NCI-H2196 treated with DMSO at 0.1 percent for 48 hours (cell line): Measurements from ENCODE around the gene KCNAB2.

Experiments
- DNase-seq: peaks from one replicate; lab custom pipeline; 2025; ENCODE audit not compliant: unreplicated experiment; lab: John Stamatoyannopoulos, UW

KCNAB2 gene

GRCh38 chr1:6045561-6045960 is at the start of gene KCNAB2:
Gene KCNAB2, plus strand, starts transcription at chr1:6045888. Its CDS starts 5,649 bp downstream, at chr1:6051537.
- no peak for DNase-seq

- no peak for DNase-seq
These were observed 48.9 kb upstream of the KCNAB2 start for GRCh38 chr1:5996641-5997270.

- no peak for DNase-seq
These were observed 48.4 kb upstream of the KCNAB2 start for GRCh38 chr1:5997316-5997715.

- DNase-seq: no peak
These were observed 47.4 kb upstream of the KCNAB2 start for GRCh38 chr1:5998051-5998905.

GRCh38 chr1:5998906-5999301 is 46.8 kb upstream of the KCNAB2 start:
- no peak for DNase-seq

GRCh38 chr1:5999711-6000443 is 45.8 kb upstream of the KCNAB2 start:
- DNase-seq: no peak

GRCh38 chr1:6000444-6001288 is 45.0 kb upstream of the KCNAB2 start:
- no peak for DNase-seq

GRCh38 chr1:6001992-6002576 is 43.6 kb upstream of the KCNAB2 start:
- peak; percentile 64 for DNase-seq

- no peak for DNase-seq
These were observed 42.8 kb upstream of the KCNAB2 start for GRCh38 chr1:6002714-6003501.

GRCh38 chr1:6003568-6004411 is 41.9 kb upstream of the KCNAB2 start:
- DNase-seq: no peak

- DNase-seq: no peak
These were observed 41.1 kb upstream of the KCNAB2 start for GRCh38 chr1:6004412-6005123.

- no peak for DNase-seq
These were observed 40.3 kb upstream of the KCNAB2 start for GRCh38 chr1:6005276-6005917.

- DNase-seq: no peak
These were observed 38.8 kb upstream of the KCNAB2 start for GRCh38 chr1:6006882-6007281.

GRCh38 chr1:6007318-6008083 is 38.2 kb upstream of the KCNAB2 start:
- DNase-seq: no peak

- DNase-seq: no peak
These were observed 37.6 kb upstream of the KCNAB2 start for GRCh38 chr1:6008084-6008415.

GRCh38 chr1:6008696-6009095 is 37.0 kb upstream of the KCNAB2 start:
- no peak for DNase-seq
